Measurements from ENCODE around the gene TAF11L2.
A peak's percentile ranks its signal among the peaks of the same experiment; 100 is the strongest.
"Not testable (repeated sequence)": the region's sequence is repeated elsewhere in the genome, so short reads cannot be mapped to it uniquely, and the experiment has no call there.

Gene TAF11L2
- long read RNA-seq, donor 1: 0 reads
- long read RNA-seq, donor 2: 0 reads
- long read RNA-seq, donor 3: 0 reads
- long read RNA-seq, donor 4: 0 reads
- long read RNA-seq, donor 5: 0 reads
- long read RNA-seq, donor 6: 0 reads
- long read RNA-seq, donor 7: 0 reads
- long read RNA-seq, donor 8: 0 reads

DNA sequence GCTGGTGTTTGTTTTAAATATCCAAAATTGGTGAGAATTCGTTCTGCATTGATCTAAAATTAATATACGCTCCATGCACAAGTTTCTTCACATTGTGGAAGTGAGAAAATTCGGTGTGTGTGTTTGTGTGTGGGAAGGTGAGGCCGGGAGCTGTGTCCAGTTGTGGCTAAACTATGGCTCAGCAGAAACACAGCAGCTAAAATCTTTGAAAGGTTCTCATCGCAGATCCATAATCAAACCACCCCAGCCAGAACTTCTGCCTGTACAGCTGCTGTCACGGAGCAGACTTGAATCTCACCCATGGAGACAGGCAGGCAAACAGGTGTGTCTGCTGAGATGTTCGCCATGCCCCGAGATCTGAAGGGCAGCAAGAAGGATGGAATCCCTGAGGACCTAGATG lies at the start of gene TAF11L2:
TSS of gene TAF11L2 (plus strand) at position 301 of the 400 bp plus-strand sequence.
- DNase-seq: not testable (repeated sequence)

DNA sequence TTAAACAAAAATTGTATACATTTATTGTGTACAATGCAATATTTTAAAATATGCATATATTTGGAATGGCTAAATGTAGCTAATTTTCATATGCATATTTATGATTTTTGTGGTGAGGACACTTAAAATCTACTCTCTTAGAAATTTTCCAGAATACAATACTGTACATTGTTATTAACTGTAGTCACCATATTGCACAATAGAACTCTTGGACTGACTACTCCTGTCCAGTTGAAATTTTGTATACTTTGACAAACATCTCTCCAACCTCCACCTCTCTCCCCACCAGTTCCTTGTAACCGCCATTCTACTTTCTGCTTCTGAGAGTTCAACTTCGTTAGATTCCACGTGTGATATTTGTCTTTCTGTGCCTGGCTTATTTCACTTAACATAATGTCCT lies 49.2 kb upstream of the TAF11L2 start:
- DNase-seq: no peak

DNA sequence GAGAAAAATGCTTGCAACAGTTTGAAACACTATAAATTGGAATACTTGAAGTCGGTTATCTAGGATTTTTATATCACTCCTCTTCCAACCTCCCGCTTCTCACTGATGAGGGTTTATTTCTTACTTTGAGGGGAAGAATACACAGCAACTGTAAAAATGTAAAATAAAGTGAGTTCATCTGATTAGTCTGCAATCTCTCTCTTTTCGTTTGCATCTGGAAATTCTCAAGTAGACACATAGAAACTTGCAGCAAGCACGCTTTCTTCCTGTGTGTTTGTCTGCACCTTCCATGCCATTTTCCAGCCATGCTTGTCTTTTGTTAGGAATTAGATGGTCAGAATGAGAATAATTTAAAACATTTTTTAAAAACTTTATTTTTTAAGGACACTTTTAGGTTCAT lies 45.1 kb upstream of the TAF11L2 start:
- DNase-seq: no peak

DNA sequence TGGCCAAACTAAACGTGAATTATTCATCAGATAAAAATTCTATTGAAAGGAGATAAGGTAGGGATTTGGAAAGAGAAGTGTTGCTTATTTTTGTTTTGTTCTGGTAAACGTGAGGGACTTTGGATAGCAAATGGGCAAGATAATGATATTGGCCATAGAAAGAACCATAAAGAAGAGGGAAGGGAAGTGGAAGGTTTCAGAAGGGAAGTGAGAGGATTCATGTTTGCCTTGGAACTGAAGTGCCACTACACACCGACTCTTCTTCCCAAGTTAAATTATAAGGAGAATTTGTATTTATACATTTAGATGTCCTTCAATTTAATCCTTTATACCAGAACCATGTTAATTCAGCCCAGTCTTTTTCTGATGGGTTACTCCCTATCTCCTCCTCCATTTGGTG lies 42.1 kb upstream of the TAF11L2 start:
- DNase-seq: no peak

DNA sequence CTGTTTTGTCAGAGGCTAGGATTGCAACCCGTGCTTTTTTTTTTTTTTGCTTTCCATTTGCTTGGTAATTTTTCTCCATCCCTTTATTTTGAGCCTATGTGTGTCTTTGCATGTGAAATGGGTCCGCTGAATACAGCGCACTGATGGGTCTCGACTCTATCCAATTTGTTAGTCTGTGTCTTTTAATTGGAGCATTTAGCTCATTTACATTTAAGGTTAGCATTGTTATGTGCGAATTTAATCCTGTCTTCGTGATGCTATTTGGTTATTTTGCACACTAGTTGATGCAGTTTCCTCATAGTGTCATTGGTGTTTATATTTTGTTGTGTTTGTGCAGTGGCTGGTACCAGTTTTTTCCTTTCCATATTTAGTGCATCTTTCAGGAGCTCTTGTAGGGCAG lies 36.2 kb upstream of the TAF11L2 start:
- DNase-seq: no peak

- no peak for DNase-seq
These were observed 34.4 kb upstream of the TAF11L2 start for GRCh38 chr5:17463653-17464052.

- DNase-seq: no peak
These were observed 28.0 kb upstream of the TAF11L2 start for GRCh38 chr5:17470064-17470463.

DNA sequence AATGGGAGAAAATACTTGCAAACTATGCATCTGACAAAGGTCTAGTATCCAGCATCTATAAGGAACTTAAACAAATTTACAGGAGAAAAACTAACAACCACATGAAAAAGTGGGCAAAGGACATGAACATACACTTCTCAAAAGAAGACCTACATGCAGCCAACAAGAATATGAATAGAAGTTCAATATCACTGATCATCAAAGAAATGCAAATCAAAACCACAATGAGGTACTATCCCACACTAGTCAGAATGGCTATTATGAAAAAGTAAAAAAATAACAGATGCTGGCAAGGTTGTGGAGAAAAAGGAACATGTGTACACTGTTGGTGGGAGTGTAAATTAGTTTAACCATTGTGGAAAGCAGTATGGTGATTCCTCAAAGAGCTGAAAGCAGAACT lies 23.0 kb upstream of the TAF11L2 start:
- not testable (repeated sequence) for DNase-seq

DNA sequence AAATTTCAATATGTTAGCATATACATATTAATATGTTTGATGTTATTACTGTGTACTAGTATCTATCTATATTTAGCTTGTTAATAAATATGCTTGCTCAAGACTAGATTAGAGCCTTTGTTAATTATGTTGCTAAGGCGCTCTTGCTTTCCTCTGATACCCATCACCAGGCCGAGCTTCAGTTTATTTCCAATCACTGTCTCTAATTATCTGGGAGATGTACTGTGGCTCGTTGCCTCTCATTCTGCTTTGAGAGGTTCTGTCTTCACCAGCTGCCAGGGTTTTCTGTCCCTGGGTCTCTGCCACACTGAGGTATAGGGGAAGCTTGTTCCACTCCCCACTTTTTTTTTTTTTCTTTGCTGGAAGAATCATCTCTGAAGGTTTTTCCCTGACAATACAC lies 21.0 kb upstream of the TAF11L2 start:
- DNase-seq: no peak

DNA sequence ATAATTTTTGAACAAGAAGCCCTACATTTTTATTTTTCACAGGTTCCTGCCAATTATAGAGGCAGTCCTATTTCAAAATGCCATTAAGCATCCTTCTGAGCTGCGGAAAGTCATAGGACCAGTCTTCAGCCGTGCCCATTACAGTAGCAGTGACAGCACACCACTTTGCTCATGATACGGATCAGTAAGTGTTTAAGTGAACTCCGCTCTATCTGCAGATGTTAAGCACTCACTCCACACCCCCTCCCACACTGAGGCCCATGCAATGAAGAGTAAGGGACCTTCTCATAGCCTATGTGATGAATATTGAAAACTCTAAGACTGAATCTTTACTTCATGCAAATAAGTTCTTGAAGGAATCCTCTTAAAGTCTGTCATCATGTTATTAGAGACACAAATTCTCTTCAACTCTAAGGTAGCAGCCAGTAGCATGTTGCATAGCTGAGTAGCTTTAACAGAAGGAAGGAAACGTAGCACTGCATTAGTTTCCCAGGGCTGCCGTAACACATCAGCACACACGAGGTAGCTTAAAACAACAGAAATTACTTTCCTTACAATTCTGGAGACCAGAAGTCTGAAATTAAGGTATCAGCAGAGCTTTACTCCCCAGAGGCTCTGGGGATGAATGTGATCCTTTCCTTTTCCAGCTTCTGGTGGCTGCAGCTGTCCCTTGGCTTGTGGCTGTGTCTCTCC lies 20.3 kb upstream of the TAF11L2 start:
- peak; percentile 22 for DNase-seq

GRCh38 chr5:17481378-17481777 lies 16.7 kb upstream of the TAF11L2 start:
- no peak for DNase-seq

DNA sequence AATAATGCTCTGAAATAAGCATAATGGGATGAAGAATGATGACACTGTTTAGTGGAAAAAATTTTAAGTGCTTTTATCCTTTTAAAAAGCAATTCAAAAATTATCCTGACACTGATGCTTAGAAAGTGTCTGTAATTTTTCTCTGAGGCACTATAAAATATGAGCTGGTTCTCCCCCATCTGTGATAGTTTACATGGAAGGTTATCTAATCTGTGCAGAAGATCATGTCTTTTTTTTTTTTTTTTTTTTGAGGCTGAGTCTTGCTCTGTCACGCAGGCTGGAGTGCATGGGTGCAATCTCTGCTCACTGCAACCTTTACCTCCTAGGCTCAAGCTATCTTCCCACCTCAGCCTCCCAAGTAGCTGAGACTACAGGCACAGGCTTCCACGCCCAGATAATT lies 15.2 kb upstream of the TAF11L2 start:
- no peak for DNase-seq

GRCh38 chr5:17486464-17487173 lies 11.4 kb upstream of the TAF11L2 start:
- not testable (repeated sequence) for DNase-seq

- no peak for DNase-seq
These were observed 10.9 kb upstream of the TAF11L2 start for GRCh38 chr5:17487174-17487512.

DNA sequence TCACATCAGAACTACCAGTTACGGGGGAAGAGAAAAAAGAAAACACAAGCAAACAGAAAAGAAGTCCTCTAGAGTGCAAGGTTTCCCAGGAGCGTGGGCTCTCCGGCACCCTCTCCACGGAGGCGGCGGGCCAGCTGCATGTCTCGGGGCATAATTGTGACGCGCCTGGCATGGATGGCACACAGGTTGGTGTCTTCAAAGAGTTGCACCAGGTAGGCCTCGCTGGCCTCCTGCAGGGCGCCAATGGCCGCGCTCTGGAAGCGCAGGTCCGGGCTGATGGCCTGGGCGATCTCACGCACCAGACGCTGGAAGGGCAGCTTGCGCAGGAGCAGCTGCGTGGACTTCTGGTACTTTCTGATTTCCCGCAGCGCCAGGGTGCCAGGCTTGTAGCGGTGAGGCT lies 6.8 kb upstream of the TAF11L2 start:
- DNase-seq: not testable (repeated sequence)

DNA sequence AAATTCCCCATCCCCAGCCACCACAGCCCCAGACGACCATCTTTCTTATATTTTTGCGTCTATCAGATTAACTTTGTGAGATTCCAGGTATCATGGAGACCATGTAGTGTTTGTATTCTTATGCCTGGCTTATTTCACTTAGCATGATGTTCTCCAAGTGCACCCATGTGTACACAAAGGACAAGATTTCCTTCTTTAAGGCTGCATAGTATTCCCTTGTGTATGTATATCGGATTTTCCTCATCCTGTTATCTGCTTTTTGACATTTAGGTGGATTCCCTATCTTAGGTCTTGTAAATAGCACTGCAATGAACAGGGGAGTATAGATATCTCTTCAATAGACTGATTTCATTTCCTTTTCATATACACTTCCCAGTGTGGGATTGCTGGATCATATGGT lies 5.3 kb upstream of the TAF11L2 start:
- no peak for DNase-seq

GRCh38 chr5:17497446-17497845 lies 585 bp upstream of the TAF11L2 start:
- DNase-seq: no peak

- DNase-seq: no peak
These were observed 13.8 kb downstream of the TAF11L2 start for GRCh38 chr5:17511775-17512325.

GRCh38 chr5:17517526-17517925 lies 19.5 kb downstream of the TAF11L2 start:
- DNase-seq: not testable (repeated sequence)

GRCh38 chr5:17518067-17518466 lies 20.0 kb downstream of the TAF11L2 start, which contains the start of gene TAF11L3:
Gene TAF11L3 (plus strand): TSS chr5:17518367.
- DNase-seq: not testable (repeated sequence)

DNA sequence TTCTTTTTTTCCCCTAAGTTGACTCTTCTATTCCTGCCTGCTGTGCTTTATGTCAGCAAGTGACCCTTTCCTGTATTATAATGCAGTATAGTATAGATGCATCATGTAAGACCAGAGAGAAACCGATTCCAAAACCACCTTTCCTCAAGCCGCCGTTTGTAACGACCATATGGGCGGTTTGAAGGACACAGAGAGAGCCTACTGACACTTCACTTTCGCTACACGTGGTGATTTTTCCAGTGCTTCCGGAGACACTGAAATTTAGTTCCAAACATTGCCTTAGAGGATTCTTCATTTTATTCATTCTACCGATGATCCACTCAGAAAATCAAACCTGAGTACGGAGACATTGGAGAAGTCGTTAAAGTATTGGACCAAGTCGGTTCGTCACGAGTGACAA lies 21.5 kb downstream of the TAF11L2 start:
- DNase-seq: not testable (repeated sequence)

DNA sequence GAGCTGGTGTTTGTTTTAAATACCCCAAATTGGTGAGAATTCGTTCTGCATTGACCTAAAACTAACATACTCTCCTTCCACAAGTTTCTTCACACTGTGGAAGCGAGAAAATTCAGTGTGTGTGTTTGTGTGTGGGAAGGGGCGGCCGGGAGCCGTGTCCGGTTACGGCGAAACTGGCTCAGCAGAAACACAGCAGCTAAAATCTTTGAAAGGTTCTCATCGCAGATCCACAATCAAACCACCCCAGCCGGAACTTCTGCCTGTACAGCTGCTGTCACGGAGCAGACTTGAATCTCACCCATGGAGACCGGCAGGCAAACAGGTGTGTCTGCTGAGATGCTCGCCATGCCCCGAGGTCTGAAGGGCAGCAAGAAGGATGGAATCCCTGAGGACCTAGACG lies 23.5 kb downstream of the TAF11L2 start, which contains the start of gene TAF11L4:
TSS of gene TAF11L4 (plus strand) at position 301 of the 400 bp plus-strand sequence.
- not testable (repeated sequence) for DNase-seq

DNA sequence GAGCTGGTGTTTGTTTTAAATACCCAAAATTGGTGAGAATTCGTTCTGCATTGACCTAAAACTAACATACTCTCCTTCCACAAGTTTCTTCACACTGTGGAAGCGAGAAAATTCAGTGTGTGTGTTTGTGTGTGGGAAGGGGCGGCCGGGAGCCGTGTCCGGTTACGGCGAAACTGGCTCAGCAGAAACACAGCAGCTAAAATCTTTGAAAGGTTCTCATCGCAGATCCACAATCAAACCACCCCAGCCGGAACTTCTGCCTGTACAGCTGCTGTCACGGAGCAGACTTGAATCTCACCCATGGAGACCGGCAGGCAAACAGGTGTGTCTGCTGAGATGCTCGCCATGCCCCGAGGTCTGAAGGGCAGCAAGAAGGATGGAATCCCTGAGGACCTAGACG lies 26.9 kb downstream of the TAF11L2 start, which contains the start of gene TAF11L5:
TSS of gene TAF11L5 (plus strand) at position 301 of the 400 bp plus-strand sequence.
- not testable (repeated sequence) for DNase-seq

All from right kidney (tissue), 9 donors.